ENCODE measurements around the gene MYO5A. TPM values are rescaled to one million over a fixed set of nuclear protein-coding genes. Genes with fewer than 3 reads are reported as not detected.

MYO5A gene
- total RNA-seq, 2 experiments from 2014 or later = 31.8 to 42.0 TPM

DNA sequence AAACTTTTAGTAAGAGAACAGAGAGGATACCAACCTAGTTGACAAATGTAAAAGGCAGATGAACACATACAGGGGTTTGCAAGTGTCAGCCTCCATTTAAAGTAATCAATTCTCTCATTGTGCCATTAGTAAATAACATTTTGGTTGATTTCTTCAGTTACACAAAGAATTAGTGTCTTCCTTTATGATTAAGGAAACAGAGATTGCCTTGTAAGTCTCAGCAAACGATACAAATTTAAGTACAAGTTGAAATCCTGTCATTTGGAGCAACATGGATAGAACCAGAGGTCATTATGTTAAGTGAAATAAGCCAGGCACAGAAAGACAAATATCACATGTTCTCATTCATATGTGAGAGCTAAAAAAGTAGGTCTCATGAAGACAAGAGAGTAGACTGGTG lies 26.1 kb downstream of the MYO5A start:
- Histone ChIP-seq H2AFZ (ENCODE audit: low read length) (no peak overlapping the region), H3K9me2 (ENCODE audit: insufficient read depth, low read length) (no peaks in the 10 kb centered on the region), H3K4me3 (ENCODE audit: low read depth, low read length, poor library complexity, severe bottlenecking) (no peak overlapping the region), H3K9me3 (ENCODE audit: low read length) (0 out of 2 replicates have a peak, but pooled peaks cover 10% of the 10 kb centered on the region), H3K79me2 (ENCODE audit: insufficient read depth, low read depth, low read length) (peaks cover 93% of the 10 kb centered on the region), H3K4me2 (ENCODE audit: low read length) (peak overlapping the region; percentile 17; the same call in 1 of the 2 replicates), H3K4me1 (ENCODE audit: insufficient read depth, low read length, poor library complexity, severe bottlenecking) (peaks cover 62% of the 10 kb centered on the region), H4K20me1 (ENCODE audit: insufficient read depth, low read length) (0 out of 2 replicates have a peak, but pooled peaks cover 3% of the 10 kb centered on the region), H3K27ac (ENCODE audit: low read depth, low read length, poor library complexity, severe bottlenecking) (peak overlapping the region; percentile 94), H3K36me3 (ENCODE audit: insufficient read depth, low read length) (peaks cover 9% of the 10 kb centered on the region; the same call in 1 of the 2 replicates)
- BruUV-seq (replicated peaks) = no TSS peak
- ChIA-PET CTCF (ENCODE audit: unreplicated experiment) (no interaction called here), POLR2A (interaction anchor here (1.0 to 2.2 kb wide), 6 partner anchors 8 to 25 kb away, joined by 3 to 11 read pairs (median 4); no protein-coding TSS in a partner anchor)
- intact Hi-C loops (cut with micrococcal nuclease; ENCODE audit: unreplicated experiment) = no loop called here
- TF ChIP-seq, protein P1, sequence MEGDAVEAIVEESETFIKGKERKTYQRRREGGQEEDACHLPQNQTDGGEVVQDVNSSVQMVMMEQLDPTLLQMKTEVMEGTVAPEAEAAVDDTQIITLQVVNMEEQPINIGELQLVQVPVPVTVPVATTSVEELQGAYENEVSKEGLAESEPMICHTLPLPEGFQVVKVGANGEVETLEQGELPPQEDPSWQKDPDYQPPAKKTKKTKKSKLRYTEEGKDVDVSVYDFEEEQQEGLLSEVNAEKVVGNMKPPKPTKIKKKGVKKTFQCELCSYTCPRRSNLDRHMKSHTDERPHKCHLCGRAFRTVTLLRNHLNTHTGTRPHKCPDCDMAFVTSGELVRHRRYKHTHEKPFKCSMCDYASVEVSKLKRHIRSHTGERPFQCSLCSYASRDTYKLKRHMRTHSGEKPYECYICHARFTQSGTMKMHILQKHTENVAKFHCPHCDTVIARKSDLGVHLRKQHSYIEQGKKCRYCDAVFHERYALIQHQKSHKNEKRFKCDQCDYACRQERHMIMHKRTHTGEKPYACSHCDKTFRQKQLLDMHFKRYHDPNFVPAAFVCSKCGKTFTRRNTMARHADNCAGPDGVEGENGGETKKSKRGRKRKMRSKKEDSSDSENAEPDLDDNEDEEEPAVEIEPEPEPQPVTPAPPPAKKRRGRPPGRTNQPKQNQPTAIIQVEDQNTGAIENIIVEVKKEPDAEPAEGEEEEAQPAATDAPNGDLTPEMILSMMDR (conservative IDR thresholded peaks at IDR 0.05; ENCODE audit: low read length) = no peak
- TF ChIP-seq EZH2phosphoT487 (IDR thresholded peaks at IDR 0.05; ENCODE audit: borderline replicate concordance, low read depth, low read length) = no peak
- DNase-seq (ENCODE audit: low spot score) = no peak

GRCh38 chr15:52499506-52499905 lies 29.2 kb downstream of the MYO5A start:
- CTCF ChIA-PET (ENCODE audit: unreplicated experiment) = no interaction called here
- Histone ChIP-seq H3K4me1 (ENCODE audit: insufficient read depth, low read length, poor library complexity, severe bottlenecking) (peaks cover 55% of the 10 kb centered on the region), H3K27ac (ENCODE audit: low read depth, low read length, poor library complexity, severe bottlenecking) (no peak overlapping the region), H3K9me3 (ENCODE audit: low read length) (0 out of 2 replicates have a peak, but pooled peaks cover 10% of the 10 kb centered on the region), H3K79me2 (ENCODE audit: insufficient read depth, low read depth, low read length) (peaks cover 87% of the 10 kb centered on the region), H3K36me3 (ENCODE audit: insufficient read depth, low read length) (peaks cover 9% of the 10 kb centered on the region; the same call in 1 of the 2 replicates), H2AFZ (ENCODE audit: low read length) (no peak overlapping the region), H3K4me2 (ENCODE audit: low read length) (no peak overlapping the region), H3K9me2 (ENCODE audit: insufficient read depth, low read length) (no peaks in the 10 kb centered on the region), H4K20me1 (ENCODE audit: insufficient read depth, low read length) (no peaks in the 10 kb centered on the region), H3K4me3 (ENCODE audit: low read depth, low read length, poor library complexity, severe bottlenecking) (no peak overlapping the region)
- TF ChIP-seq EZH2phosphoT487 (IDR thresholded peaks at IDR 0.05; ENCODE audit: borderline replicate concordance, low read depth, low read length) = no peak
- TF ChIP-seq, protein P1 (conservative IDR thresholded peaks at IDR 0.05; ENCODE audit: low read length) = no peak
- DNase-seq (ENCODE audit: low spot score) = no peak
- intact Hi-C loops (cut with micrococcal nuclease; ENCODE audit: unreplicated experiment) = no loop called here
- BruUV-seq (replicated peaks) = no TSS peak
- POLR2A ChIA-PET = interaction anchor here (0.8 to 0.9 kb wide), 2 partner anchors 12 to 17 kb away, joined by 3 to 4 read pairs; no protein-coding TSS in a partner anchor

DNA sequence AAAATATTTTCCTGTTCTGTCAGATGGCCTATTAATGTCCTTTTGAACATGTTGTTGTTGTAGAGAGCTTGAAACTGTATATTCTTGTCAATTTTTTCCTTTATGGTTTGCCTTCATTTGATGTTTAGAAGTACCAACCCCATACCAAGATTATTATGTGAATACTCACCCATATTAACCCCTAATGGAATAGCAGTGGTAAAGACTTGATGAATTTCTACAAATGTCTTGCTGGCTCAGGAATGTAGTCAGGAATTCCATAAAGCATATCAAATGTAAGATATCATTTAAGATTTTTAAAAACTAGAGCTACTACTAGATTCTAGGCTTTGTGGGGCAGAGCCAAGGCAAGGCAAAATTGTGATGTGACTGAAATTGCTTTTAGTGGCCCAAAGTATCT lies 30.0 kb downstream of the MYO5A start:
- H3K36me3 ChIP-seq (ENCODE audit: insufficient read depth, low read length) = peaks cover 9% of the 10 kb centered on the region
- ChIA-PET POLR2A (interaction anchor here (0.6 to 0.9 kb wide), 4 partner anchors 11 to 269 kb away, joined by 3 to 4 read pairs (median 4); no protein-coding TSS in a partner anchor), CTCF (ENCODE audit: unreplicated experiment) (no interaction called here)
- BruUV-seq (replicated peaks) = TSS peak; percentile 15
- H3K9me2 ChIP-seq (ENCODE audit: insufficient read depth, low read length) = no peaks in the 10 kb centered on the region
- TF ChIP-seq, protein P1 (conservative IDR thresholded peaks at IDR 0.05; ENCODE audit: low read length) = no peak
- no peak for TF ChIP-seq EZH2phosphoT487 (IDR thresholded peaks at IDR 0.05; ENCODE audit: borderline replicate concordance, low read depth, low read length)
- DNase-seq (ENCODE audit: low spot score) = no peak
- H3K4me3 ChIP-seq (ENCODE audit: low read depth, low read length, poor library complexity, severe bottlenecking) = no peak overlapping the region
- 0 out of 2 replicates have a peak, but pooled peaks cover 10% of the 10 kb centered on the region for H3K9me3 ChIP-seq (ENCODE audit: low read length)
- peaks cover 49% of the 10 kb centered on the region for H3K4me1 ChIP-seq (ENCODE audit: insufficient read depth, low read length, poor library complexity, severe bottlenecking)
- H3K27ac ChIP-seq (ENCODE audit: low read depth, low read length, poor library complexity, severe bottlenecking) = no peak overlapping the region
- H3K79me2 ChIP-seq (ENCODE audit: insufficient read depth, low read depth, low read length) = peaks cover 89% of the 10 kb centered on the region
- no peaks in the 10 kb centered on the region for H4K20me1 ChIP-seq (ENCODE audit: insufficient read depth, low read length)
- intact Hi-C loops (cut with micrococcal nuclease; ENCODE audit: unreplicated experiment) = no loop called here
- no peak overlapping the region for H3K4me2 ChIP-seq (ENCODE audit: low read length)
- H2AFZ ChIP-seq (ENCODE audit: low read length) = no peak overlapping the region
